Endothelial cell of umbilical vein (primary cell): Measurements from ENCODE around the gene MACROD2.

Source experiments
- CTCF ChIP-seq, 2 donors: IDR thresholded peaks; 1 replicate in 1 of 2; 2 replicates in 1 of 2; pipeline ENCODE4 v1.5.1; 2011; ENCODE audit warnings: low read length in 2 of 2, mild to moderate bottlenecking in 2 of 2, moderate library complexity in 2 of 2, control low read depth in 1 of 2, inconsistent platforms in 1 of 2, low read depth in 1 of 2; ENCODE audit not compliant: insufficient read depth in 1 of 2; ENCODE audit errors: extremely low read depth in 1 of 2
- EZH2 ChIP-seq: IDR thresholded peaks from 2 replicates; pipeline ENCODE4 v1.6.1; 2012; ENCODE audit warnings: borderline replicate concordance, low read depth, mild to moderate bottlenecking, moderate library complexity, low read length, inconsistent platforms; ENCODE audit not compliant: severe bottlenecking

- TF ChIP-seq EZH2 = no peak
- no peak for TF ChIP-seq CTCF (IDR thresholded peaks at IDR 0.05; ENCODE audit: extremely low read depth in 1 of 2, insufficient read depth in 1 of 2, low read depth in 1 of 2, low read length in 2 of 2)
Measured at GRCh38 chr20:15449061-15449460, 1453.7 kb downstream of the MACROD2 start.
